DMS53 treated with DMSO at 0.1 percent for 48 hours (cell line): ENCODE results near the gene FPR1.
"Not testable (repeated sequence)": the region's sequence is repeated elsewhere in the genome, so short reads cannot be mapped to it uniquely, and the experiment has no call there.

Source experiments
- DNase-seq: peaks from one replicate; lab custom pipeline; 2025; ENCODE audit not compliant: unreplicated experiment; lab: John Stamatoyannopoulos, UW

The FPR1 gene

DNA sequence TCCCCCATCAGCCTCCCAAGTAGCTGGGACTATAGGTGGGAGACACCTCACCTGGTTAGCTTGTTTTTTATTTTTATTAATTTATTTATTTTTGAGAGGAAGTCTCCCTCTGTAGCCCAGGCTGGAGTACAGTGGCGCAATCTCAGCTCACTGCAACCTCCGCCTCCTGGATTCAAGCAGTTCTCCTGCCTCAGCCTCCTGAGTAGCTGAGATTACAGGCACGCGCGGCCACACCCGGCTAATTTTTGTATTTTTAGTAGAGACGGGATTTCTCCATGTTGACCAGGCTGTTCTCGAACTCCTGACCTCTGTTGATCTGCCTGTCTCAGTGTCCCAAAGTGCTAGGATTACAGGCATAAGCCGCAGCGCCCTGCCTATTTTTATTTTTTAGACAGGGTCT lies 13.2 kb downstream of the FPR1 start:
- DNase-seq: not testable (repeated sequence)

- no peak for DNase-seq
Measured at GRCh38 chr19:51737924-51738323, 13.8 kb downstream of the FPR1 start.

GRCh38 chr19:51737389-51737788 lies 14.3 kb downstream of the FPR1 start:
- DNase-seq: no peak

GRCh38 chr19:51735759-51736449 lies 15.8 kb downstream of the FPR1 start:
- no peak for DNase-seq

DNA sequence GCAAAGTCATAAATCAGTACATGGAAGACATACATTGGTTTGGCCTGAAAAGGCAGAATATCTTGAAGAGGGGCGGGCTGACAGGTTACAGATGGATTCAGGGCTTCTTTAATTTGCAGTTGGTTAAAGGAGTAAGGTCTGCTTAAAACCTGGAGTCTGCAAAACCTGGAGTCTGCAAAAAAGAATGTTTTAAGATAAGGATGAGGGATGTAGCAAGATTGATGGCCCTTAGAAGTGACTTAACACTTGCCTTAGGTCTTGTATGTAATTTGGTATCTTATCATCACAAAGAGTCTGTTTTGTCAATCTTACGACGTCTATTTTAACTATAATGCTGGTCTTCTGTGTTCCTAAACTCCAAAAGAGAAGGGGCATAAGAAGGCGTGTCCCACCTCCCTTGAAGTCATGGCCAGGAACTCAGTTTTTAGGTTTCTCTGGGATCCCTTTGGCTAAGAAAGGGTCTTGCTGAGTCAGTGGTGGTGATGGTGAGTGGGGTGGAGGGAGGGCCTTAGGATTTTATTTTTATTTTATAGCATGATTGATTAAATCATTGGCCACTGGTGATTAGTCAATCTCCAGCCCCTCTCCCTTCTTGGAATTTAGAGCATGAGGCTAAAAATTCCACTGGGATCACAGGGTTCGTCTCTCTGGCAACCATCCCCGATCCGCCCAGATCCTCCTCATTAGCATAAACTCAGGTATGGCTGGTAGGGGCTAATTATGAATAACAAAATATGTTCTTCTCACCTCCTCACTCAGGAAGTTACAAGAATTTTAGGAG lies 17.7 kb downstream of the FPR1 start:
- no peak for DNase-seq

- DNase-seq: no peak
Measured at GRCh38 chr19:51729781-51730180, 21.9 kb downstream of the FPR1 start.

- DNase-seq: no peak
Measured at GRCh38 chr19:51727349-51727880, 24.3 kb downstream of the FPR1 start.

GRCh38 chr19:51726049-51726448 lies 25.6 kb downstream of the FPR1 start:
- DNase-seq: no peak

DNA sequence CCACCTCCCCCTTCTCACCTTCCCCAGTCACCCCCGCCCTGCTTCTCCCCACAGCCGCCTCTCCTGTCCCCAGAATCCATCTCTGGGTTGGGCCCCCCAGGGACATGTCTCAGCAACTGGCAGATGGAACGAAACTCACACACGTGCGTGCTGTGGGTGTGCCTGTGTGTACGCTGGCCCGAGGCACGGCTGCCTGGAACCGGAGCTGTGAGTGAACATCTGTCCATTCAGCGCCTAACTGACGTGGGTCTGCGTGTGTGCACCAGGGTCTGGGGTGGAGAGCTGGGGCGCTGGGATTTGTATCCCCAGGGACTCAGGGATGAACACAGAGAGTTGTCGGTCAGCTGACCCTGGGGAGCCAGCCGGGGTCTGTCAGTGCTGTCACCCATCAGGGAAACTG lies 27.1 kb downstream of the FPR1 start:
- no peak for DNase-seq

GRCh38 chr19:51722492-51722891 lies 29.2 kb downstream of the FPR1 start:
- no peak for DNase-seq

- DNase-seq: no peak
Measured at GRCh38 chr19:51721905-51722304, 29.8 kb downstream of the FPR1 start.

- no peak for DNase-seq
Measured at GRCh38 chr19:51719251-51719988, 32.3 kb downstream of the FPR1 start.

GRCh38 chr19:51716925-51717324 lies 34.8 kb downstream of the FPR1 start:
- no peak for DNase-seq

DNA sequence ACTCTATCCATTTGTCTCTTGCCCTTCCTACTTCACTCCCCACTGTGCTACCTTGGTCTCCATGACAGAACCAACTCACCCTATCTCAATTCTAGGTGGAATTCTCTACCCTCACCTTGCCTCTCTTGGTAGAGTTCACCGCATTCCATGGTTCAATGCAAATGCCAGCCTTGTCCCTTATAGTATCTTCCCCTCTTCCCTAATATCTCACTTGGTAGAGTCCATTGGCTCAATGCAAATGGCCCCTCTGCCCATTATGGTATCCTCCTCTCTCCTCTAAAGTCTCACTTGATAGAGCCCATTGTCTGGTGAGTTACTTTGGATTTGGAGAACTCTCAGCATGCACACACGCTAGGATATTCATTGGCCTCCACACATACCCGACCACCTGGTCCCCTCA lies 35.8 kb downstream of the FPR1 start:
- no peak for DNase-seq

- no peak for DNase-seq
Measured at GRCh38 chr19:51714848-51715247, 36.8 kb downstream of the FPR1 start.

- no peak for DNase-seq
Measured at GRCh38 chr19:51713319-51714285, 38.1 kb downstream of the FPR1 start.

DNA sequence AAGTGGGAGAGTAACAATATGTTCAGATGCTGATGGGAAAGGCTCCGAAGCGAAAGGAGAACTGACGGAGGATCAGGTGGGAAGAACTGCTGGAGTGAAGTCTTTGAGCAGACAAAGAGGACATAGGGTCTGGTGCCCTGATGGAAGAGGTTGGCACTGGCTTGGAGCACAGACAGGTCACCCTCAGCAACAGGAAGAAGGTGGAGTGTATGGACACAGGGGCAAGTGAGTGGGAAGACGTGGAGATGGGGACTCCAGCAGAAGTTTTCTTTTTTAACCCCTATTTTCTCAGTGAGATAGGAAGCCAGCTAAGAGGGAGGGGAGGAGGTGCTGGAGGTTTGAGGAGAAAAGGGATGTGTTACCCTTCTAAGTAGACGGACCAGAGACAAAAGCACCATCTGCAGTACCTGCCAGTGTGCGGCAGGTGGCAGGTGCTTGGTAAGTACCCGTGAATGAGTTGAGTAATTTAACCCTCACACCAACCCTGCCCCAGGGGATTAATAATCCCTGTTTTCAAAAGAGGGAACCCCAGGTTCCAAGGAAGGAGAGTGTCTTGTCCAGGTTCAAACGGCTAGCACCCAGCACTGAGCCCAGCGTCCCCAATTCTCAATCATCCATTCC lies 39.1 kb downstream of the FPR1 start:
- DNase-seq: no peak

GRCh38 chr19:51711702-51712101 lies 40.0 kb downstream of the FPR1 start:
- no peak for DNase-seq

DNA sequence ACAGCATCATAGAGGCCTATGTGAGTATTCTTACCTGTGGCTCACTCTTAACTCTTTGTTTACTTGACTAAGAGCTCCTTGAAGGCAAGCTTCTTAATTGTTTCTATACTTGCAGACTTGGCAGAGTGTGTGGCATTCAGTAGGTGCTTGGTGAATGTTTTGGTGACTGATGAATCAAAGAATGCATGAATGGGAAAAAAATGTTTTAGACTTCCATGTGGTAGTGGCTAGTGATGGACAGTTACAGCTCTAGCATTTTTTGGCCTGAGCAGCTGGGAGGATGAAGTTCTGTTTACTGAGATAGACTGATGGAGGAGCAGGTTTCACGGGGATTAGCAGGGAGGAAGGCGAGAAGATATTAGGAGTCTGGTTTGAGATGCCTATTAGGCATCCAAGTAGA lies 41.5 kb downstream of the FPR1 start:
- no peak for DNase-seq

- no peak for DNase-seq
Measured at GRCh38 chr19:51709575-51709974, 42.1 kb downstream of the FPR1 start.
